Measurements from ENCODE around the gene P3H2.

The P3H2 gene

DNA sequence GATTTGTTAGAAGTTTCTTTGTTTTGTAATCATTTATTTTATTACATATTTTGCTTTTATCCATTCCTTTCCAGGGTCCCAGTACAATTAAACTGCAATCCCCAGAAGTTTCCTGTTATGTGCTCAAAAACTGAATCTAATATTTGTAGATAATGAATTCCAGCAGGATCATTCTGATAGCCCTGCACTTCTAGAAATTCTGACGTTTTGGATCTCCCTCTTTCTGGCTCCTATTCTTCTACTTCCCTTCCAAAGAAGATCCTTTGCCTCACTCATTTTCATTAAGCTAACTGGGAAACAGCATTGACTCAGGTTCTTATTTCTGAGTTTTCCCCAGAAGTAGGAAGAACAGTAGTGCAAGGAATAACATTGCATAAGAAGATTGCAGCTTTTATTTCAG lies 9.9 kb downstream of the P3H2 start:
- TF ChIP-seq, protein P1, sequence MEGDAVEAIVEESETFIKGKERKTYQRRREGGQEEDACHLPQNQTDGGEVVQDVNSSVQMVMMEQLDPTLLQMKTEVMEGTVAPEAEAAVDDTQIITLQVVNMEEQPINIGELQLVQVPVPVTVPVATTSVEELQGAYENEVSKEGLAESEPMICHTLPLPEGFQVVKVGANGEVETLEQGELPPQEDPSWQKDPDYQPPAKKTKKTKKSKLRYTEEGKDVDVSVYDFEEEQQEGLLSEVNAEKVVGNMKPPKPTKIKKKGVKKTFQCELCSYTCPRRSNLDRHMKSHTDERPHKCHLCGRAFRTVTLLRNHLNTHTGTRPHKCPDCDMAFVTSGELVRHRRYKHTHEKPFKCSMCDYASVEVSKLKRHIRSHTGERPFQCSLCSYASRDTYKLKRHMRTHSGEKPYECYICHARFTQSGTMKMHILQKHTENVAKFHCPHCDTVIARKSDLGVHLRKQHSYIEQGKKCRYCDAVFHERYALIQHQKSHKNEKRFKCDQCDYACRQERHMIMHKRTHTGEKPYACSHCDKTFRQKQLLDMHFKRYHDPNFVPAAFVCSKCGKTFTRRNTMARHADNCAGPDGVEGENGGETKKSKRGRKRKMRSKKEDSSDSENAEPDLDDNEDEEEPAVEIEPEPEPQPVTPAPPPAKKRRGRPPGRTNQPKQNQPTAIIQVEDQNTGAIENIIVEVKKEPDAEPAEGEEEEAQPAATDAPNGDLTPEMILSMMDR (IDR thresholded peaks at IDR 0.05), result no peak
- no peak for TF ChIP-seq ZFX (IDR thresholded peaks at IDR 0.05; ENCODE audit: borderline replicate concordance)
- H3K27ac ChIP-seq, result no peak overlapping the region

DNA sequence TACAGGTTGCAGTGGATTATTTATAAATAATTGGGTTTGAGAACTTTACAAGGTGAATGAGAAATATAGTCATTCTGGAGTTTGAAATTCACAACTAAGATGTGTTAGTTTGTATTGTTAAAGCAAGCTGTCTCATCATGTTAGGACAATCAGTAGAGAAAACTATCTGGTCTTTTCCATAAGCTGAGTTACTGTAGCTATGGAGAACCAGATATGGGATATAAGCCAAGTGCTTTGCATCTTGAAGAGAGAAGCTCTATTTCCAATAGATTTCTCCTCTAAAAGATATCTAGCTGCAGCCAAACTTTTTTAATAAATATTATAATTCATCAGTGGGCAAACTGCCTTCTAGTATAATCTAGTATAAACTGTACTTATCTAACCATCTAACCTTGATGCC lies 11.3 kb downstream of the P3H2 start:
- TF ChIP-seq, protein P1 (IDR thresholded peaks at IDR 0.05), result no peak
- TF ChIP-seq ZFX (IDR thresholded peaks at IDR 0.05; ENCODE audit: borderline replicate concordance), result no peak
- H3K27ac ChIP-seq, result no peak overlapping the region

DNA sequence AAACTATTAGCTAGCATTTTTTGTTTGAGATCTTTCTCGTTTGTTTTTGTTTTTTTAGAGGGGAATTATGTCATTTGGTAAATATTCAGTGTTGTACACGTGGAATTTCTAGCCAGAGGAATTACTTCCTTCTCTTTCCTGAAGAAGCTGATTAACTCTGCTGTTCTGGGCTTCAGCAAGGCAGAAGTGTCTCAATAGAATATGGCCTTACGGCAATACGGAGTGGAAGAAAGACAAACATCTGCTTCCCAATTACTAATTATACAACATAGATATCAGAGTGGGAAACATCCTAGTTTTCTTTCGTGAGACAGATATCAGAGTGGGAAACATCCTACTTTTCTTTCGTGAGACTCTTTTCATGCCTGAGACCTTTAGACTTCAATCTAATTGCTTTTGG lies 11.9 kb downstream of the P3H2 start:
- H3K27ac ChIP-seq, result no peak overlapping the region
- TF ChIP-seq ZFX (IDR thresholded peaks at IDR 0.05; ENCODE audit: borderline replicate concordance), result no peak
- TF ChIP-seq, protein P1 (IDR thresholded peaks at IDR 0.05), result no peak

- no peak for TF ChIP-seq ZFX (IDR thresholded peaks at IDR 0.05; ENCODE audit: borderline replicate concordance)
- TF ChIP-seq, protein P1 (IDR thresholded peaks at IDR 0.05), result no peak
- no peak overlapping the region for H3K27ac ChIP-seq
Observed at GRCh38 chr3:190105876-190106275, 14.8 kb downstream of the P3H2 start.

DNA sequence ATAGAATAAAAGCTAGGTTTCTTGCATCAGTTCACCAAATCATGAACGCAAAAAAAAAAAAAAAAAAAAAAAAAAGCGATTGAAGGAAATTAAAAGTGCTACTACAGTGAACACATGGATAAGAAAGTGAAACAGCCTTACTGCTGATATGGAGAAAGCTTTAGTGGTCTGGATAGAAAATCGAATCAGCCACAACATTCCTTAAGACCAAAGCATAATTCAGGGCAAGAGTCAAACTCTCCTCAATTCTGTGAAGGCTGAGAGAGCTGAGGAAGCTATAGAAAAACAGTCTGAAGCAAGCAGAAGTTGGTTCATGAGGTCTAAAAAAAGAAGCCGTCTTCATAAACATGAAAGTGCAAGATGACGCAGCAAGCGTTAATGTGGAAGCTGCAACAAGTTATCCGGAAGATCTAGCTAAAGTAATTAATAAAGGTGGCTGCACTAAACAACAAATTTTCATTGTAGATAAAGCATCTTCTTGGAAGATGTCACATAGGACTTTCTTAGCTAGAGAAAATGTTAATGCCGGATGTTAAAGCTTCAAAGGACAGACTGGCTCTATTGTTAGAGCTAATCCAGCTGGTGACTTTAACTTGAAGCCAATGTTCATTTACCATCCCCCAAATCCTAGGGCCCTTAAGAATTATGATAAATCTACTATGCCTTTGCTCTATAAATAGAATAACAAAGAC lies 19.2 kb downstream of the P3H2 start:
- H3K27ac ChIP-seq, result no peak overlapping the region
- no peak for TF ChIP-seq ZFX (IDR thresholded peaks at IDR 0.05; ENCODE audit: borderline replicate concordance)
- TF ChIP-seq, protein P1 (IDR thresholded peaks at IDR 0.05), result no peak

DNA sequence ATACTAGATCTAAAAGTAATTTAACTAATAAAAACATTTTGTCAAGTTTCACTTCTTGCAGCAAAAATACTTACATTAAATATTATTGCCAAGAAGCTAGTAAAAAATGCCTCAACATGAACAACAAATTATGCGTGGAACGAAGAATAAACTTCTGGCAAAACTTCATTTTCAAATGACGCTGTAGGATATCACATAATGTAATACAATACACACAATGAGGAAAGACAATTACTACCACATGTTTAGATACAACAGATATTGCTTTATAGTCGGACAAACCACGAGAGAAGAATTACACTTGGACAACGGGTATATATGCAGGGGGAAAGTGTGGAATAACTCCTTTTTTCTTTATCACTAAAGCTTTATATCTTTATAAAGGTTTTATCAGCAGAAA lies 21.6 kb downstream of the P3H2 start:
- H3K27ac ChIP-seq, result no peak overlapping the region
- TF ChIP-seq, protein P1 (IDR thresholded peaks at IDR 0.05), result no peak

DNA sequence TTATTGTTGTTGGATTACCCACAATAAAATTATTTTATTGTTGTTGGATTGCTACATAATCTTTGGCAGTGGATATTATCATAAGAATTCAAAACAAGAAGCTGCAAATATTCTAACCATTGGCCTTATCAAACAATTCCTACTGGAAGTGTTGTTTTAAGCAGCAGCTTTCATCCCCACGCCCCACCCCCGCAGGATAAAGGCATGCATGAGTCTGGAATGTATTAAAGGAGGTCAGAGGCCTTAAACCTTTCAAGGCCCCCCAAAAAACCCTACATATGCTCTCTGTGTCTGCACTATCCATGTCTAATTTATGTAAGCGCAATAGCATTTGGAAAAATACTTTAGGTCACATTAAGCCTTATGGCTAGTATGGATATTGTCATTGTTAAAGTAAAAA lies 23.1 kb downstream of the P3H2 start:
- no peak overlapping the region for H3K27ac ChIP-seq
- TF ChIP-seq ZFX (IDR thresholded peaks at IDR 0.05; ENCODE audit: borderline replicate concordance), result no peak
- TF ChIP-seq, protein P1 (IDR thresholded peaks at IDR 0.05), result no peak

All from 22Rv1 (cell line).